Measurements from ENCODE around the gene CLDN10. TPM values are rescaled to one million over a fixed set of nuclear protein-coding genes. Genes with fewer than 3 reads are reported as not detected.

Gene CLDN10
- total RNA-seq, 1 experiment from 2014 or later = not detected

DNA sequence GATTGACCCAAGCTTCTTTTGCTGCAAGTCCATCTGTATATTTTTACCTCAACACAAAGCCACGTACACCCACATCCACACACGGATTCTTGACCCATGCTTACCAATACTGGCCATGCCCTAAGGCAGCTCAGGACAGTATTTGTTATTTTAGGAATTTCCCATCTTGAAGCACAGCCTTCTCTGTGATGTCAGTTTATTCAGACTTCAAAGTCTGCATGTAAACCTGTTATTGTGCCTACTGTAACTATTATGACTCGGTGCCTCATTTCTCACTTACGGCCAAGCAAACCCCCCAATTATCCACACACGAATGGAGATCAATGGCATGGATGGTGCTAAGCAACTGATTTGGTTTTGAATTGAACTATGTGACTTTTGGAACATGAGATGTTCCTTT, 17.5 kb downstream of the CLDN10 start:
- intact Hi-C loops (cut with micrococcal nuclease; ENCODE audit: unreplicated experiment) = no loop called here
- DNase-seq = no peak
- Histone ChIP-seq H3K79me2 (ENCODE audit: low read depth) (no peaks in the 10 kb centered on the region), H3K36me3 (ENCODE audit: low read depth) (no peaks in the 10 kb centered on the region), H3K27me3 (ENCODE audit: insufficient read depth, low read depth) (no peaks in the 10 kb centered on the region), H3K4me3 (no peak overlapping the region), H3K9me3 (ENCODE audit: insufficient read depth, low read depth) (peaks cover 6% of the 10 kb centered on the region; the same call in 1 of the 2 replicates), H4K20me1 (ENCODE audit: insufficient read depth) (no peaks in the 10 kb centered on the region), H3K27ac (no peak overlapping the region), H3K9me2 (ENCODE audit: insufficient read depth) (no peaks in the 10 kb centered on the region), H3K4me2 (no peak overlapping the region), H3F3A (ENCODE audit: insufficient read depth, low read depth) (peaks cover 15% of the 10 kb centered on the region), H2AFZ (no peak overlapping the region), H3K4me1 (replicated peaks; ENCODE audit: insufficient read depth) (peaks cover 19% of the 10 kb centered on the region)
- CTCF ChIA-PET = no interaction called here
- no peak for TF ChIP-seq EZH2 (IDR thresholded peaks at IDR 0.05; ENCODE audit: low read depth)
- TF ChIP-seq, protein P1, sequence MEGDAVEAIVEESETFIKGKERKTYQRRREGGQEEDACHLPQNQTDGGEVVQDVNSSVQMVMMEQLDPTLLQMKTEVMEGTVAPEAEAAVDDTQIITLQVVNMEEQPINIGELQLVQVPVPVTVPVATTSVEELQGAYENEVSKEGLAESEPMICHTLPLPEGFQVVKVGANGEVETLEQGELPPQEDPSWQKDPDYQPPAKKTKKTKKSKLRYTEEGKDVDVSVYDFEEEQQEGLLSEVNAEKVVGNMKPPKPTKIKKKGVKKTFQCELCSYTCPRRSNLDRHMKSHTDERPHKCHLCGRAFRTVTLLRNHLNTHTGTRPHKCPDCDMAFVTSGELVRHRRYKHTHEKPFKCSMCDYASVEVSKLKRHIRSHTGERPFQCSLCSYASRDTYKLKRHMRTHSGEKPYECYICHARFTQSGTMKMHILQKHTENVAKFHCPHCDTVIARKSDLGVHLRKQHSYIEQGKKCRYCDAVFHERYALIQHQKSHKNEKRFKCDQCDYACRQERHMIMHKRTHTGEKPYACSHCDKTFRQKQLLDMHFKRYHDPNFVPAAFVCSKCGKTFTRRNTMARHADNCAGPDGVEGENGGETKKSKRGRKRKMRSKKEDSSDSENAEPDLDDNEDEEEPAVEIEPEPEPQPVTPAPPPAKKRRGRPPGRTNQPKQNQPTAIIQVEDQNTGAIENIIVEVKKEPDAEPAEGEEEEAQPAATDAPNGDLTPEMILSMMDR (conservative IDR thresholded peaks at IDR 0.05) = no peak
- POLR2A ChIA-PET (ENCODE audit: unreplicated experiment) = no interaction called here
- BruUV-seq (replicated peaks) = no TSS peak

DNA sequence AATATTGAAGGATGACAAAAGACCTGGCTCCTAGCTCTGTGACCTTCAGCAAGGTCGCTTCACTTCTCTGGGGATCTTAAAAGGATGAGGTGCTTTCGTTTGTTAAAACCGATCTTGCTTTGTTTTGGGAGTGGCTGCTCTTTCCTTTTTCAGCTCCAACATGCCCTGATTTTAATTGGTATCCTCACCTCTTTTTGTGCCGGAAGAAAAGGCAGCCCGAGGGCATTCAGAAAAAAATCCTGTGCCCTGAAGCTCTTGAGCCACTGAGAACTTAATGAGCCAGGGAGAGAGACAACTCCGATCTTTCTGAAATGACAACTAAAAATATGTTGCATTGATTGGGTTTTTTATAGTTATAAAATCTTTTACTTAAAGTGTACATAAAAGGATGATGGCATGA, 19.4 kb downstream of the CLDN10 start:
- TF ChIP-seq EZH2 (IDR thresholded peaks at IDR 0.05; ENCODE audit: low read depth) = no peak
- TF ChIP-seq, protein P1 (conservative IDR thresholded peaks at IDR 0.05) = no peak
- Histone ChIP-seq H4K20me1 (ENCODE audit: insufficient read depth) (no peaks in the 10 kb centered on the region), H3K27ac (no peak overlapping the region), H3K9me2 (ENCODE audit: insufficient read depth) (no peaks in the 10 kb centered on the region), H3K79me2 (ENCODE audit: low read depth) (no peaks in the 10 kb centered on the region), H2AFZ (no peak overlapping the region), H3K4me2 (no peak overlapping the region), H3K4me3 (no peak overlapping the region), H3K27me3 (ENCODE audit: insufficient read depth, low read depth) (no peaks in the 10 kb centered on the region), H3K36me3 (ENCODE audit: low read depth) (no peaks in the 10 kb centered on the region), H3F3A (ENCODE audit: insufficient read depth, low read depth) (peaks cover 6% of the 10 kb centered on the region; the same call in 1 of the 2 replicates), H3K4me1 (replicated peaks; ENCODE audit: insufficient read depth) (peaks cover 14% of the 10 kb centered on the region), H3K9me3 (ENCODE audit: insufficient read depth, low read depth) (peaks cover 3% of the 10 kb centered on the region; the same call in 1 of the 2 replicates)
- no TSS peak for BruUV-seq (replicated peaks)
- intact Hi-C loops (cut with micrococcal nuclease; ENCODE audit: unreplicated experiment) = no loop called here
- no peak for DNase-seq
- CTCF ChIA-PET = no interaction called here
- POLR2A ChIA-PET (ENCODE audit: unreplicated experiment) = no interaction called here

DNA sequence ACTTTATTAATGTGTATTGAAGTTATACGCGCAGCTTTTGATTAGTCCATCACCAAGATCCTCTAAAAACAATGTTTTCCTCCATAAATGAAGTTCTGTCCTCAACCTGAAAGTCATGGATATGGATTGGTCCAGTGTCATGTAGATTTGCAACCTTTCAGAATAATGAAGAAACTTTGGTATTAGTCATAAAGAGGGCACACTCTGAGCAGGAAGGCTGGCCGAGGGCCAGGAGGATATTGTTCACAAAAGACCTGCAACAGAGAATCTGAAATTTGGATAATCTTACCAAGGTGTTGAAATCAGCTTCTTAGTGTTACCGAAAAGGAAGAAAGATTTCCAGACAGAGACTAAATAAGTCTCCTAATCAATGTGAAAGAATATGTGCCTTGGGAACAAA, 20.7 kb downstream of the CLDN10 start:
- Histone ChIP-seq H3K4me2 (peak overlapping the region; percentile 2), H4K20me1 (ENCODE audit: insufficient read depth) (no peaks in the 10 kb centered on the region), H3K9me2 (ENCODE audit: insufficient read depth) (no peaks in the 10 kb centered on the region), H3K27me3 (ENCODE audit: insufficient read depth, low read depth) (no peaks in the 10 kb centered on the region), H3K9me3 (ENCODE audit: insufficient read depth, low read depth) (peaks cover 3% of the 10 kb centered on the region; the same call in 1 of the 2 replicates), H3F3A (ENCODE audit: insufficient read depth, low read depth) (peaks cover 6% of the 10 kb centered on the region; the same call in 1 of the 2 replicates), H3K36me3 (ENCODE audit: low read depth) (no peaks in the 10 kb centered on the region), H3K4me3 (no peak overlapping the region), H3K27ac (peak overlapping the region; percentile 61), H3K79me2 (ENCODE audit: low read depth) (no peaks in the 10 kb centered on the region), H2AFZ (0 out of 2 replicates have a peak overlapping the region, but pooled peaks have one; percentile 0), H3K4me1 (replicated peaks; ENCODE audit: insufficient read depth) (peaks cover 14% of the 10 kb centered on the region)
- no TSS peak for BruUV-seq (replicated peaks)
- ChIA-PET CTCF (no interaction called here), POLR2A (ENCODE audit: unreplicated experiment) (no interaction called here)
- TF ChIP-seq, protein P1 (conservative IDR thresholded peaks at IDR 0.05) = no peak
- TF ChIP-seq EZH2 (IDR thresholded peaks at IDR 0.05; ENCODE audit: low read depth) = no peak
- peak; percentile 14 to 77 for DNase-seq
- intact Hi-C loops (cut with micrococcal nuclease; ENCODE audit: unreplicated experiment) = no loop called here
